Activated naive CD8-positive, alpha-beta T cell (primary cell): ENCODE data around the gene SARNP.

ENCODE experiments used
- H3K27ac Mint-ChIP-seq: one replicate; pipeline ENCODE4 v1.8.0; 2021; ENCODE audit warnings: mixed read lengths
- H3K27me3 Mint-ChIP-seq: one replicate; pipeline ENCODE4 v1.8.0; 2021; ENCODE audit warnings: mixed read lengths
- H3K36me3 Mint-ChIP-seq: one replicate; pipeline ENCODE4 v1.8.0; 2021; ENCODE audit warnings: mixed read lengths
- H3K4me1 Mint-ChIP-seq: one replicate; pipeline ENCODE4 v1.8.0; 2021; ENCODE audit warnings: low read depth, mixed read lengths
- H3K4me3 Mint-ChIP-seq: one replicate; pipeline ENCODE4 v1.8.0; 2021; ENCODE audit warnings: mild to moderate bottlenecking, mixed read lengths
- H3K9me3 Mint-ChIP-seq: one replicate; pipeline ENCODE4 v1.8.0; 2021; ENCODE audit warnings: low read depth, mixed read lengths

Gene SARNP

GRCh38 chr12:55745361-55746173, 72.0 kb downstream of the SARNP start:
- Mint-ChIP-seq H3K4me1 (peaks cover 32% of the 10 kb centered on the region), H3K9me3 (no peaks in the 10 kb centered on the region), H3K4me3 (peak overlapping the region; percentile 90)

GRCh38 chr12:55744340-55745030, 73.0 kb downstream of the SARNP start:
- Mint-ChIP-seq H3K27me3 (no peaks in the 10 kb centered on the region), H3K36me3 (no peaks in the 10 kb centered on the region), H3K9me3 (no peaks in the 10 kb centered on the region), H3K27ac (peak overlapping the region; percentile 55), H3K4me3 (peak overlapping the region; percentile 90), H3K4me1 (peaks cover 32% of the 10 kb centered on the region)

More at GRCh38 chr12:55745361-55746173, 72.0 kb downstream of the SARNP start:
- Mint-ChIP-seq H3K27me3 (no peaks in the 10 kb centered on the region), H3K27ac (peak overlapping the region; percentile 70), H3K36me3 (no peaks in the 10 kb centered on the region)

DNA sequence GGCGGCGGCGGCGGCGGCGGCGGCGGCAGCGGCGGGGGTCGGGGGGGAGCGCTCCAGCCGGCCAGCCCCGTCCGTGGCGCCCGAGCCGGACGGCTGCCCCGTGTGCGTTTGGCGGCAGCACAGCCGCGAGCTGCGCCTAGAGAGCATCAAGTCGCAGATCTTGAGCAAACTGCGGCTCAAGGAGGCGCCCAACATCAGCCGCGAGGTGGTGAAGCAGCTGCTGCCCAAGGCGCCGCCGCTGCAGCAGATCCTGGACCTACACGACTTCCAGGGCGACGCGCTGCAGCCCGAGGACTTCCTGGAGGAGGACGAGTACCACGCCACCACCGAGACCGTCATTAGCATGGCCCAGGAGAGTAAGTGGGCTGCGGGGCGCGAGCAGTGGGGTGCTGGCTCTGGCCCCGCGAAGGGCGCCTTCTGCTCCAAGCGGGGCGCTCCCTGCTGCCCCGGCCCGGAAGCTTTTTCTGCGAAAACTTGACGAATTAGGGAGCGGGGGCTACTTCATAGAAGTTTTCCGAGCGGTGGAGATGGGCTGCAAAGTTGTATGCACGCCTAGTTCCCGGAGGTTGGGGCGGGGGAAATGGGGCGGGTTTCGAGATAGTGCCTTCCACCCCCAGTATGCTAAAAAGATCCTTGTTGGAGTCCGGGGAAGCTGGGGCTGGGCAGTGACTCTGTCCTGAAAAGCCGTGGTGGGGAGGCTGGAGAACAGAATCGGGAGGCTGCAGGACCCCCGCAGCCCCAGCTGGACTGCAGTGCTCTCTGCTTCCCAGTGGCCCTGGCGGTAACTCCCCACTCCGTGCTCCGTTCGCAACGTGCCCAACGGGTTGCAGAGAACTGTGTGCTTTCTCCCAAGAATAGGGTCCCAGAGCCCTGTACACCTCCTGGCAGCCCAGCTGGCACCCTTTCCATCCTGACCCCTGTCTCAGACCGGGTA, 73.9 kb downstream of the SARNP start:
- H3K36me3 Mint-ChIP-seq: no peaks in the 10 kb centered on the region
- H3K27me3 Mint-ChIP-seq: no peaks in the 10 kb centered on the region
- H3K4me1 Mint-ChIP-seq: peaks cover 32% of the 10 kb centered on the region
- H3K9me3 Mint-ChIP-seq: no peaks in the 10 kb centered on the region
- H3K27ac Mint-ChIP-seq: peak overlapping the region; percentile 55
- peak overlapping the region; percentile 90 for H3K4me3 Mint-ChIP-seq

DNA sequence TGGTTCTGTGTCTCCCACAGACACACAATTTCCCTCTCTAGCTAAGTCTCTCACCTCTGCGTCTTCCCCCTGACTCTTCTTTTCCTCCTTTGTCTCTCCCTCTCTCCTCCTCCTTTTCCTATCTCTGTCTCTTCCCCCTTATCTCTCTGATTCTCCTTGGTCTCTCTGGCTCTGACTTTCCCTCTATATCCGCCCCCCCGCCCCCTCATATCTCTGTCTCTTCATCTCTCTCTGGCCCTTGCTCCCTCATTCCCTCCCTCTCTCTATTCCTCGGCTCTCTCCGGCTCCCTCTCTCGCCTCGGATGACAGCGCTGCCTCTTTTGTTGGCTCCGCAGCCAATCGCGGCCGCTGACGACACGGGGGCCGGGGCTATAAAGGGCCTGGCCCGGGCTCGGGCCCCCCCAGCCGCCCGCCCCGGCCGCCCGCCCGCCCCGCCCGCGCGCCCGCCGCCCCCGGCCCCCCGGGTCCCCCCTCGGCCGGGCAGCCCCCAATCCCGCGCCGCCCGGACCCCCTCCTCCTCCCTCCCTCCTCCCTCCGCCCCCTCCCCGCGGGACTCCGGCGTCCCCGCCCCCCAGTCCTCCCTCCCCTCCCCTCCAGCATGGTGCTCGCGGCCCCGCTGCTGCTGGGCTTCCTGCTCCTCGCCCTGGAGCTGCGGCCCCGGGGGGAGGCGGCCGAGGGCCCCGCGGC, 74.7 kb downstream of the SARNP start, which contains the start of gene GDF11:
Gene GDF11 (plus strand): TSS at position 404 of the 687 bp plus-strand sequence. CDS start 195 bp downstream, at position 599.
- Mint-ChIP-seq H3K4me1 (peaks cover 38% of the 10 kb centered on the region), H3K9me3 (no peaks in the 10 kb centered on the region), H3K36me3 (no peaks in the 10 kb centered on the region), H3K4me3 (peak within 1 kb of the TSS; percentile 90), H3K27ac (peak within 1 kb of the TSS; percentile 23), H3K27me3 (no peaks in the 10 kb centered on the region)

GRCh38 chr12:55741931-55742680, 75.4 kb downstream of the SARNP start:
- H3K36me3 Mint-ChIP-seq: no peaks in the 10 kb centered on the region
- H3K4me1 Mint-ChIP-seq: peaks cover 45% of the 10 kb centered on the region
- H3K27me3 Mint-ChIP-seq: no peaks in the 10 kb centered on the region
- no peaks in the 10 kb centered on the region for H3K9me3 Mint-ChIP-seq
- H3K27ac Mint-ChIP-seq: peak overlapping the region; percentile 23
- H3K4me3 Mint-ChIP-seq: peak overlapping the region; percentile 87

DNA sequence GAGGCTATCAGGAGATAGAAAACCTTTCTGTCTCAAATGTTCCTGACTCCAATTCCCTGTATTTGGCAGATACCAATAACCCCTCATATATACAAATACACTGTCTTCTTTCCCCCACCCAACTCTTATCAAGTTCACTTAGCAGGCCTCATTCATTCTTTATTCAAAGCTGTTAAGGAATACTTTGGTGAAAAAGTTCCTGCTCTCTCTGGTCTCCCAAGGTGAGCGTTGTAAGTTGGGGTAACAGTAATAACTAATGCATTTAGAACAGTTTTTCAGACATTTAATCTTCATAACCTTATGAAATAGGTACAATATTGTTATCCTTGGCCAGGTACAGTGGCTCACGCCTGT, 78.5 kb downstream of the SARNP start:
- H3K4me3 Mint-ChIP-seq: peak overlapping the region; percentile 89
- H3K9me3 Mint-ChIP-seq: no peaks in the 10 kb centered on the region
- peaks cover 27% of the 10 kb centered on the region for H3K4me1 Mint-ChIP-seq
- H3K27me3 Mint-ChIP-seq: no peaks in the 10 kb centered on the region
- H3K36me3 Mint-ChIP-seq: no peaks in the 10 kb centered on the region
- no peak overlapping the region for H3K27ac Mint-ChIP-seq

DNA sequence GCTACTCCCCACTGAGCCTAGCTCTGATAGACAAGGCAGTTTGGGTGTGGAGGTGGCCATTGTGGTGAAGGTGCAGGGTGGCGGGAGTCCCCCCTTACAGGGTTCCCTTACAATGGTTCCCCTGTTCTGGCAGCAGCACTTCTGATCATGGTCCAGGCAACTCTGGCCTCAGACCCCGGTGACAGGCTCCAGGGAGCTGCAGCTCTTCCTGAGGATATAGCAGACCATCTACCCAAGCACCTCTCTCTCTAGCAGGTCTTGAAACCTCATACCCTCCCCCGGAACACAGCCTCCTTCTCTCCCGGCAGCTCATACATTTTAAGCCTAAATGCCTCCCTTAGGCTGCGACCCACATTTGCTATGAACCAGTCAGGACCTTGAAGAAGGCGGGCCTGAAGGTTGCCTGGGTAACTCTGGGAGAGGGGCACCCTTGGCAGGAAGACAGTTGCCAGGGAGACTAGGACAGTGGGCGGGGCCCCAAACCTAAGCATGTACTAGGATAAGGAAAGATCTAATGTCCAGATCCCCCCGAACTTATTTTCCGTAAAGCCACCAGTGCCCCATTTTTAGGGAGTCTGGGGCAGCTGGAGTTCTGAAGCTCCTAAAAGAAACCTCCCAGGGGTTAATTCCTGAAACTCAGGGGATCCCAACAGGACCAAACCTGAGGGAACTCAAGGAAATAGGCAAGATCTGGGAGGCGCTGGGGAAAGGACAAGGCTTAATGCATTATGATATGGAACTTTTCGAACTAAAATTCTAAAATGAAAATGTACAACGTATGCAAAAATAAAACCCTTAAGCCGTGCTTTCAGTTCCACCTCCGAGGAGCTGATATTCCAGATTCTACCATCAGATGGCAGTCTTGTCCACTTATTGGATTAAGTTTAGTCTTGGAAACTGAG, 79.2 kb downstream of the SARNP start:
- Mint-ChIP-seq H3K4me1 (peaks cover 27% of the 10 kb centered on the region), H3K27ac (peak overlapping the region; percentile 86)

DNA sequence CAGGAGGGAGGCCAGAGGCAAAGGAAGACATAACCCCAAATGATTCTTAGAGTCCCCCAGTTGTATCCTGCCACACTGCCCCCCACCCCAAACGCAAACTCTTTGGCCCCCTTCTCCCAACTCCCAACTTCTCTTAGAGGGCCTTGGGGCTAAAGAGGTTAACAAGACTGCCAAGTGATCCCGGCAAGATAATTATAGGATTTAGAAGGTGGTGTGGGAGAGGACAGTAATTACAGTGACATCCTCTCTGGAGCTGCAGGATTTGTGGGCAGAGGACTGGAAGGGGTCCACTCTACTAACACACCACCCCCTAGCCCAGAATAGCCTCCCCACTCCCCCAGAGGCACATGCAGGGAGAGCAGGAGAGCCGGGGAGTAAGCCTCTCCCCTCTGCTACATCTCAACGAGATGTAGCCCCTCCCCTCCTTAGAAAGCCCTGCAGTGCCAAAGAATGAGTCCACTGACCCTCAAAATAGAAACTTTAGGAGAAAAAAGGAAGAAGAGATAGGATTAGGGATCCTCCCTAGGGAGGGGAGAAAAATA, 79.9 kb downstream of the SARNP start:
- peaks cover 25% of the 10 kb centered on the region for H3K4me1 Mint-ChIP-seq
- no peaks in the 10 kb centered on the region for H3K9me3 Mint-ChIP-seq
- H3K27ac Mint-ChIP-seq: peak overlapping the region; percentile 86
- H3K27me3 Mint-ChIP-seq: no peaks in the 10 kb centered on the region
- no peaks in the 10 kb centered on the region for H3K36me3 Mint-ChIP-seq
- peak overlapping the region; percentile 89 for H3K4me3 Mint-ChIP-seq

More for the DNA sequence above, 79.2 kb downstream of the SARNP start:
- Mint-ChIP-seq H3K27me3 (no peaks in the 10 kb centered on the region), H3K36me3 (no peaks in the 10 kb centered on the region), H3K4me3 (peak overlapping the region; percentile 89), H3K9me3 (no peaks in the 10 kb centered on the region)

- Mint-ChIP-seq H3K4me3 (peak overlapping the region; percentile 89), H3K27ac (no peak overlapping the region), H3K4me1 (peaks cover 20% of the 10 kb centered on the region), H3K9me3 (no peaks in the 10 kb centered on the region), H3K27me3 (no peaks in the 10 kb centered on the region), H3K36me3 (no peaks in the 10 kb centered on the region)
These were observed 80.5 kb downstream of the SARNP start for GRCh38 chr12:55736780-55737580.

DNA sequence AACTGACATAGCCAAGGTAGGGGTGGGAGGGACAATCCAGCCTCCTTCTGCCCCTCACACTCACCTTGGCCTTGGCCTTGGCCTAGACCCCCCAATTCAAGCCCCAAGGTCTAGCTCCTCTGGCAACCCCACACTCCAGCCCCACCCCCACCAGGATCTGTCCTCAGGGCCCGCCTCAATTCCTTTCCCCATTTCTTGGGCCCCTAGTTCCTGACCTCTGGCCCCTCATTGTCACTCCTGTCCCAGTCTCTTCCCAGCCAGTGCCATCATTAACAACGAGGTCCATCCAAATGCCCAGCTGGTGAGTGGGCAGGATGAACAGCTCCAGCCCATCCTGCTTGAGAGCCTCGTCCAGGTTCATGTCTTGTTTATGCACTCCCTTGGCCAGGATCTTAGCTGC, 81.4 kb downstream of the SARNP start:
- H3K4me3 Mint-ChIP-seq: no peak overlapping the region
- peaks cover 19% of the 10 kb centered on the region for H3K4me1 Mint-ChIP-seq
- H3K9me3 Mint-ChIP-seq: no peaks in the 10 kb centered on the region
- H3K27ac Mint-ChIP-seq: no peak overlapping the region
- H3K27me3 Mint-ChIP-seq: no peaks in the 10 kb centered on the region
- no peaks in the 10 kb centered on the region for H3K36me3 Mint-ChIP-seq

GRCh38 chr12:55734595-55734994, 82.9 kb downstream of the SARNP start:
- H3K27ac Mint-ChIP-seq: no peak overlapping the region
- peaks cover 31% of the 10 kb centered on the region for H3K4me1 Mint-ChIP-seq
- H3K27me3 Mint-ChIP-seq: no peaks in the 10 kb centered on the region
- H3K4me3 Mint-ChIP-seq: no peak overlapping the region
- H3K36me3 Mint-ChIP-seq: no peaks in the 10 kb centered on the region
- no peaks in the 10 kb centered on the region for H3K9me3 Mint-ChIP-seq

DNA sequence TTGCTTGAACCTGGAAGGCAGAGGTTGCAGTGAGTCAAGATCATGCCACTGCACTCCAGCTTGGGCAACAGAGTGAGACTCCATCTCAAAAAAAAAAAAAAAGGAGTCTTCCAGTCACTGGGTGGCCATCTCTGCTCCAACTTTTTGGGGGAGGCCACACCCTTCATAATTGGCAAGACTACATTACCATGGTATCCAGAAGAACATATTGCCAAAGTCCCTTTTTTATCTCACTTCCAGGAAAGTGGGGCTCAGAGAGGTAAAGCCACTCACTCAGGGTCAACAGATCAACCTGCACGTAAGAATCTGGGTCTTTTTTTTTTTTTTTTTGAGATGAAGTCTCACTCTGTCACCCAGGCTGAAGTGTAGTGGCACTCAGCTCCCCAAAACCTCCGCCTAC, 83.7 kb downstream of the SARNP start:
- Mint-ChIP-seq H3K36me3 (no peaks in the 10 kb centered on the region), H3K27me3 (no peaks in the 10 kb centered on the region), H3K9me3 (no peaks in the 10 kb centered on the region), H3K4me3 (no peak overlapping the region), H3K4me1 (peaks cover 33% of the 10 kb centered on the region), H3K27ac (no peak overlapping the region)
